ENCODE data around the gene SPDYE16.
"Not testable (repeated sequence)": the region's sequence is repeated elsewhere in the genome, so short reads cannot be mapped to it uniquely, and the experiment has no call there.

SPDYE16 gene, protein sequence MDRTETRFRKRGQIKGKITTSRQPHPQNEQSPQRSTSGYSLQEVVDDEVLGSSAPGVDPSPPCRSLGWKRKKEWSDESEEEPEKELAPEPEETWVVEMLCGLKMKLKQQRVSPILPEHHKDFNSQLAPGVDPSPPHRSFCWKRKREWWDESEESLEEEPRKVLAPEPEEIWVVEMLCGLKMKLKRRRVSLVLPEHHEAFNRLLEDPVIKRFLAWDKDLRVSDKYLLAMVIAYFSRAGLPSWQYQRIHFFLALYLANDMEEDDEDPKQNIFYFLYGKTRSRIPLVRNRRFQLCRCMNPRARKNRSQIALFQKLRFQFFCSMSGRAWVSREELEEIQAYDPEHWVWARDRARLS

DNA sequence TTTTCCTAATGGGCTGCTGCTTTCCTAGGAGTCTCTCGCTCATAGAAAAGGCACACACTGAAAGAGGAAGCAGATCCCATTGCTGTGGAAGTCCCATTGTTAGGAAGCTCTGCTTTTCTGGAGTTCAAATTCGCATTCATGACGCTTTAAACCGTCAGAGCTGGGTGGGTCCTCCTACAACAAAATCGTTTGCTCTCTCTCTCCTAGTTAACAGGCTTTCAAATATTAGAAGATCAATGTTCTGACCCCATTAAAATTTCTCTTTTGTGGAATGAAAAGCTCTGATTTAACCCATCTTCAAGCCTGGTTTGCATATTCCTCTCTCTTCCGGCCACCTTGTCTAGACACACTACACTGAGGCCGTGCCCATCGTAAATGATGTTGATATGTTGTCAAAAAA lies at the start of gene SPDYE16:
Gene SPDYE16, minus strand, starts transcription at position 101 of the 400 bp plus-strand sequence. CDS start 1,838 bp downstream, outside the sequence.
- DNase-seq, result not testable (repeated sequence)

DNA sequence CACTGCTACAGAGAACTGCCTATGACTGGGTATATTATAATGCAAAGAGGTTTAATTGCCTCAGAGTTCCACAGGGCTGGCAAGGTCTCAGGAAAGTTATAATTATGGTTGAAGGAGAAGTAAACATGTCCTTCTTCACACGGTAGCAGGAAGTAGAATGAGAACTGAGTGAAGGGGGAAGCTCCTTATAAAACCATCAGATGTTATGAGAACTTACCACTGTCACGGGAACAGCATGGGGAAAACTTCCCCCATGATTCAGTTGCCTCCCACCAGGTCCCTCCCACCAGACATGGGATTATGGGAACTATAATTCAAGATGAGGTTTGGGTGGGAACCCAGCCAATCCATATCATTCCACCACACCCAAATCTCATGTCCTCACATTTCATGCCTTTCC lies 49.6 kb upstream of the SPDYE16 start:
- DNase-seq, result not testable (repeated sequence)

DNA sequence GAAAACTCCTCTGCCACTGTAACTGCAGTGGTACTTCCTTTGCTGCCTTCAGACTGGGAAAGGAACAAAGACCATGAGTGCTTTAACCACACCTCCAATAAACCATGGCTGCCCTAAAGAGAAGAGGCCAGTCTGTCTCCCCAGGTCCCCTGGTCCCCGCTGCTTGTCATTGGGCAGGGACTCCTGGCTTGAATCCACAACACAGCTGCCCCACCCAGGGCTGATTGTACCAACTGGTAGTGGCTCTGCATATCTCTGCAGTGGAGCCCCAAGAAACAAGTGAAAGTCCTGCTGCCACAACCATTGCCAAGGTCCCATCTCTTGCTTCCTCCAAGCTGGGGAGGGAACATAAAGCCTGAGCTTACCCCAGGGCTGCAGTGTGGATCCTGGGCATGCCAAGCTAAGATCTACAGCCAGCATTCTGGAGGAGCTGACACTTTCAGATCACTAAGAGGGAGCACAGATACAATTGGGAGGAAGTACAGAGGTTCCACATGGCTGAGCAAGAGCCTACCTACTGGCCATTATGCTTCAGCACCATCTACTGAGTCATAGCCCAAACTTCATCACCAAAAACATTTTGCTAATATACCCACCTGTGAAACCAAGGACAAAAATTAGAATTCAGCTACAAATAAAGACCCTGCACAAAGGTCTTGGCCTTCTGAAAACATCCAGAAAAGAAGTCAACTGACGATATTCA lies 48.7 kb upstream of the SPDYE16 start:
- DNase-seq, result not testable (repeated sequence)

DNA sequence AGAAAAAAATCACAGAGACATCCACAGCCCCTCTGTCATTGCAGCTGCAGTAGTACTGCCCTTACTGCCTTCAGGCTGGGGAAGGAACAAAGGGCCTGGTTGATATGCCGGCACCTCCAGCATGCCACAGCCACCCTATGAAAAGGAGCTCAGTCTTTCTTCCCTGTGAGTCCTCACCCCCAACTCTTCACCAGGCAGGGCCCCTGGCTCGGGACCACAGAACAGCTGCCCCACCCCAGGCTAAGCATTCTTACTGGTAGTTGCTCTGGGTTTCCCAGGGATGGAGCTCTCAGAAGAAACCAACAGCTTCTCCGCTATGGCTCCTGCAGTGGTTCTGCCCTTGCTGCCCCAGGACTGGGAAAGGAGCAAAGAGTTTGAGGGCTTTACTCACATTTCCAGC lies 47.9 kb upstream of the SPDYE16 start:
- not testable (repeated sequence) for DNase-seq

DNA sequence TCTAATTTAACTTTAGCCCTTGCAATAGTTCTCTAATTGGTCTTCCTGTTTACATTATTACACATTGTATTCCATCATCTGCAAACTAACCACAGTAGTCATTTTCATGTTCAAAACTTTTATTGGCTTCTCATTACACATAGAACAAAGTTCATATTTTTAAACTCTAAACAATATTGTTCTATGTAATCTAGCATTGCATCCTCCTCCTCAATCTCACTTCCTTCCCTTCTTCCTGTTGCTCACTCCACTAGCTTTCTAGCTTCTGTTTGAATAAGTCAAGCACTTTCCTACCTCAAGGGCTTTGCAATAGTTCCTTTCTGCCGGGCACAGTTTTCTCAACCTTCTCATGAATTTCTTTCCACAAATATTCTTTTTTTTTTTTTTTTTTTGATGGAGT lies 45.5 kb upstream of the SPDYE16 start:
- DNase-seq, result not testable (repeated sequence)

DNA sequence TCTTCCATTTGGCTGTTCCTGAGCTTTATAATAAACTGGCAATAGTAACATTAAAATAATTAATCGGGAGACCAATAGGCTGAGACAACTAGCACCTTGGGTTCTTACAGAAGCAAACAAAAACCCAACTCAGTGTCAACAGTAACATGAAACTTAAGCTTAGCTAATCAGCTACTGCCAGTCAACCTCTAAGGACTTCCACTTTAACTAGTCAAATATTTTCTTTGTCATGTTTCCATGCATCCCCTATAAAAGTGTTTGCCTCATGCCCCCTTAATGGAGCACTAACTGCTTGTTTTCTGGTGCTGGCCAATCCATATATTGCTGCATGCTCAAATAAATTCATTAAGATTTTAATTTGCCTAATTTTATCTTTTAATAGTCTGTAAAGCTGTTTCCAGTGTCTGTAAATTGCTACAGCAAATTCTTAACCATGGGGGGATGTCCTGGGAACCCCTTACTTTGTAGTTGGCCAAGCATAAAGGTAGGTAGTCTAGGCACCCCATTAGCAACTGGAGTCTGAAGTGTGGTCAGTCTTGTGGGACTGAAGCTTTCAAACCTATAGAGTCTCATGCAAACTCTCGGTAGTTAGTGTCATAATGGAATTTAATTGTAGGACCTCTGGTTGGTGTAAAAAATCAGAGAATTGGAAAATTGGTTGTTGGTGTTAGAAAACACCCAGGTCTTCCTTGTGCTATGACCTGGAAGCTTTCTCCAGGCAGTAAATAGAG lies 43.7 kb upstream of the SPDYE16 start:
- DNase-seq, result not testable (repeated sequence)

DNA sequence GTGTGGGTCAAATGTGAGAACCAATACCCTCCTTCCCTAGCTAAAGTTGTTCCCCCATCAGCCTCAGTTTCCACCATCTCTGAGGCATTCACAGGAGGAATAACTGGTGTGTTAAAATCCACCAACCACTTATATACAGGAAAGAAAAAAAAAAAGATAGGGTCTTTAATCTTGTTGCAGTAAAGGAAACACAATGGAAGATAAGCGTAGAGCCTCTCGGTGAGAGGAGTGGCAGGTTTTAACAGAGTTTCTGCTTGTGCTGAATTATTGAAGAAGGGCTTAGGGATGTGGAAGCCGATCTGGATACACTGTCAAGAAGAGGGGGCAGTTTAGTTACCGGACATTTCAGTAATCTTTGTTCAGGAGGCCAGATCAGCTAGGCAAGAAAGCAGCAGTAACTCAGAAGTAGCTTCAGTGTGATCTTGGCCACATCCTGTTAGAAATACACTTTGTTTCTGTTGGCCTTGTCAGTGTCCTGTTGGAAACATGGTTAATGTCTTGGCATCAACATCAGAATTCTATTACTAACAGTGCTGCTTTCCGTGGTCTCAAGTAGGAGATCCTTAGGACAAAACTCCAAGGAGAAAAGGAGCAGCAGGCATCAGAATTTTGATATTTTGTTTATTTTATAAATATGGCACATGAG lies 40.7 kb upstream of the SPDYE16 start:
- not testable (repeated sequence) for DNase-seq

DNA sequence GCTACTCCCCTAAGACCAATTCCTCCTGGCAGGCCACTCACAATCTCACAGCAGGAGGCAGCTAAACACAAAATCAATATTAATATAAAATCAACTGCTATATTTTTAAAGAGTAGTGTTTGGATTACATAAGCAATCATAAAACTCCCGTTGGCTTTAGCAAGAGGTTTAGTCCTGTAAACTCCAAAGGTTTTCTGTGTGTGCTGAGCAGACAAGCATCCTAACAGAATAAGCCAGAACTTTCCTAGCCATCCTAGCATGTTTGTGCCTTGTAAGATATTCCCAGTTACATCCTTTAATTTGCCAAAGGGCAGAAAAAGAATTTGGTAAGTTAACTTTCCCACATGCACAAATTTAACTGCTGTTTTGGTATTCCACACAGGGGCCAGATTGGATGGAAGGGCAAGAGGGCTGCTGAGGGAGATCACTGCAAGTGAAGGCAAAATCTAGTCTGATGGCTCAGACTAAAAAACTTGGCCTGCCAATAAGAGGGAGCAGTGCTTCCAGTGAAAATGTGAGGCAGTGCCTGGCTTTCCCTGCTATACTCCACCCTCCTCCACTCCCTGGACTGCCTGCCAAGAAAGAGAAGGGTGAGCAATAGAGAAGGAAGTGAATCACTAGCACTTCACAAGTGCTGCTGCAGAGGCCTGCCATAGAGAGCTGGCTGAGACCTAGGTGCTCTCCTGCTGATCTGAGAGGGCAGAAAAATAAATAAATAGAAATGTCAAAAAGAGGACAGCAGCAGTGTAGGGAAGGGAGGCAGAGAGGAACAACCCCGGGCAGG lies 39.9 kb upstream of the SPDYE16 start:
- DNase-seq, result not testable (repeated sequence)

DNA sequence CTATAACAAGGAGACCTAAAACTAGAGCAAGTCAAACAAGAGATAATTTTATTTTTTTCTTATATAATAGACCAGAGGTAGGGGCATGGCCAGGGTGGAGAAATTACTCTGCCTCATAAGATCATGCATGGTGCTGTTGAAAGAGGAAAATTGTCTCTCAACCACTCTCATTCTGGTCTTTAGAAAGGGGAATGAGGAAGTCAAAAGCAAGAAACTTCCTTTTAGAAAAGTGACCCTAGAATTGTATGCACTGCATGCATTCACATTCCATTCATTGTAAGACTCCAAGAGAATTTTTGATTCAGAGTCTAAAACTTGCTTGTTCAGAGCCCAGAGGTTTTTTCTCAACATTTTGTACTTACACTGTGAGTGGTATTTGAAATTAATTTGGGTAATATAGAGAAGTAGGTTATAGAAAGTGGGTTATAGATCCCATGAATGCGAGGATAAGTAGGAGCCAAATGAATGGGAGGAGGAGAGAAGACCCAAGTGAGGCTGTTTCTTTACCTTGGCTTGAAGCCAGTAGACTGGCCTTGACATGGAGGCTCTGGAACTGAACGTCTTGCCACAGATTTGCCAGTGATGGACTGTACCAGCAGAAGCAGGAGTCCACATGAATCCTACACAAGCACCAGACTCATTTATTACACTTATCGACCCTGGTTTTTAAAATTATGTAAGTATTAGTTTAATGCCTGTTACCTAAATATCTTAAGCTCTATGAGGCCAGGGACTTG lies 33.0 kb upstream of the SPDYE16 start:
- DNase-seq, result not testable (repeated sequence)

DNA sequence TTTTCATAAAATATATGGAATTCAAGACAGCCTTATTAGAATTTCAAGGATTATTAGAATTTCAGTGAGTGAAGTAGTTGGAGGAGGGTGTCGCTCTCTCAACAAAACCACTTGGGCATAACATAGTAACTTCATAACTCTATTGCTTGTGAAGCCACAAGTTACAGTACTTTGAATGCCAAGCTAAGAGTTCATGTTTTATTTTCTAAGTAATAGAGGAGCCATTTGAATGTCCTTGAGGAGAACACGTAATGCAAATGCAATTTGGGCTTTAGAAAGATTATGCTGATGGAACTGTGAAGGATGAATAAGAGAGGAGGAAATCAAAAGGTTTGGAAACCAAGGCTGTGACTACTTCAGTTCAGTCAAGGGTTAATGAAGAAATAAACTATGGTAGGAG lies 32.3 kb upstream of the SPDYE16 start:
- DNase-seq, result not testable (repeated sequence)

DNA sequence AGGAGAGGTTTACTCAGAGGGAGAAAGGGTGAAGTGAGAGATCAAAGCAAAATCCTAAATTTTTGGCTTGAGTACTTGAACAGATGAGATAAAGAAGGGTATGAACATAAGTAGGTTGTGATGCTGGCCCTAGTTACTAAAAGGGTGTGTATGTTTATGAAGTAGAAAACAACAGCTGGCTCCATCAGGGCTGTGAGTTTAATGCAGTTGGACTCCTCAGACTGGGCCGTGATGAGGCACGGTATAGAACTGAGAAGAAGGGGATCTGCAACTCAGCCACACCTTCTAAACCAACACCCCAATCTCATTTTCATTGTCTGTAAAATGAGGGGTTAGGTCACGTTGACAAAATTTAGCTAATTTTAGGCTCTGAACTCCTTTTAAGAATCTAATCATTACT lies 29.2 kb upstream of the SPDYE16 start:
- not testable (repeated sequence) for DNase-seq

DNA sequence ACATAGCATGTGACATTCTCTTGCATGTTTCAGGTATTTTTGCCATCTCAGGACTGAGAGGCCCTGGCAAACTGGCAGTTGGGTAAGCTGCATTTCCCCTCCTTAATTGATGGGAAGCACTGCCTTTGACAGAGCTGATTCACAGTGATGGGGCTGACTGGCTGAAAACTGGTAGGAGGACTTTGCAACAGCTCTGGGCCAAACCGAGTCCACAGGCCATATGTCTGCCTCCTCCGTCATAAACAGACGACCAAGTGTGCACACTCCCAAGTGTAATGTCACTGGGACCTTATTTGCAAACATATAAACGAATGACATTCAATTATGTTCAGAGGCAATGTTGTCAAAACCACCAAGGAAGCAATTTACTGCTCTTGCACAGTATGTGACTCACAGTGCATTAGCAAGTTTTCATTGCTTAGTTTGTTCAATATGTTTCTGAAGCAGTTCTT lies 27.3 kb upstream of the SPDYE16 start:
- DNase-seq, result not testable (repeated sequence)

DNA sequence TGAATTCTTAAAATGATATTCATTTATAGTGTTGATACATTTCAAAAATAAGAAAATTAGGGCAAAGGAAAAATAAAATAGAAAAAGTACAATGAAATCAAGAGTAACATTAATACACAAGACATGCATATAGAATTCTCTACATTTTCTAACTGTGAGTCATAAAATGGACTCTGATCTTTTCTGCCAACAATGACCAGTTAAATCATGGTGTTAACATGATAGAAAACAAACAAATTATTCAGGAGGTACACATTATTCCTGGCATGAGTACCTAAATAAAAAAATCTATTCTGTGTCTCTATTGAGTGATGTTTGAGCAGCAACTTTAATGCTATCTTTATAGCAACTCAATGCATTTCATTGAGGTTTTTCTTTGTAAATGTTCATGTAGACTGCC lies 25.6 kb upstream of the SPDYE16 start:
- DNase-seq, result not testable (repeated sequence)

DNA sequence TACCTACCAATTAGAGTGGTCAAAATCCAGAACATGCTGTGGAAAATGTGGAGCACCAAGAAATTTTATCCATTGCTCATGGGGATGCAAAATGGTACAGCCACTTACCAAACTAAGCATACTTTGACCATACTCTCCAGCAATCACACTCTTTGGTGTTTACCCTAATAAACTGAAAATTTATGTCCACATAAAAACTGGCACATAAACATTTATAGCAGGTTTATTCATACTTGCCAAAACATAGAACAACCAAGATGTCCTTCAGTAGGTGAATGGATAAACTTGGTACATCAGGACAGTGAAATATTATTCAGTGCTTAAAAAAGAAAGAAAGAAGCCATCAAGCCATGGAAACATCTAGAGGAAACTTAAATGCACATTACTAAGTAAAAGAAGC lies 24.7 kb upstream of the SPDYE16 start:
- not testable (repeated sequence) for DNase-seq

DNA sequence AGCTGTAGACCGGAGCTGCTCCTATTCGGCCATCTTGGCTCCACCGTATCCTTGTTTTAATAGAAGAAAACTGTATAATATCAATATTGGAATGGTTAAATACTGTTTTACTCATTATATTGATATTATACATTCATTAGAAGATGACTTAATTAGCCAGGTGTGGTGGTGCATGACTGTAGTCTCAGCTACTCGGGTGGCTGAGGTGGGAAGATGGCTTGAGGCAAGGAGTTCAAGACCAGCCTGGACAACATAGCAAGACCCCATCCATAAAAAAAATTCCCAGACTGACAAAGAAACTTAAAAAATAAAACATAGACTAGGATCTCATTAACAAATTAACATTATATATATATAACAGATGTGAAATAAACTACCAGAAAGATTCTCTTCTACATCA lies 24.2 kb upstream of the SPDYE16 start:
- not testable (repeated sequence) for DNase-seq

DNA sequence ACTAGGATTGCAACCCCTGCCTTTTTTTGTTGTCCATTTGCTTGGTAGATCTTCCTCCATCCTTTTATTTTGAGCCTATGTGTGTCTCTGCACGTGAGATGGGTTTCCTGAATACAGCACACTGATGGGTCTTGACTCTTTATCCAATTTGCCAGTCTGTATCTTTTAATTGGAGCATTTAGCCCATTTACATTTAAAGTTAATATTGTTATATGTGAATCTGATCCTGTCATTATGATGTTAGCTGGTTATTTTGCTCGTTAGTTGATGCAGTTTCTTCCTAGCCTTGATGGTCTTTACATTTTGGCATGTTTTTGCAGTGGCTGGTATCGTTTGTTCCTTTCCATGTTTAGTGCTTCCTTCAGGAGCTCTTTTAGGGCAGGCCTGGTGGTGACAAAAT lies 21.9 kb upstream of the SPDYE16 start:
- DNase-seq, result not testable (repeated sequence)

DNA sequence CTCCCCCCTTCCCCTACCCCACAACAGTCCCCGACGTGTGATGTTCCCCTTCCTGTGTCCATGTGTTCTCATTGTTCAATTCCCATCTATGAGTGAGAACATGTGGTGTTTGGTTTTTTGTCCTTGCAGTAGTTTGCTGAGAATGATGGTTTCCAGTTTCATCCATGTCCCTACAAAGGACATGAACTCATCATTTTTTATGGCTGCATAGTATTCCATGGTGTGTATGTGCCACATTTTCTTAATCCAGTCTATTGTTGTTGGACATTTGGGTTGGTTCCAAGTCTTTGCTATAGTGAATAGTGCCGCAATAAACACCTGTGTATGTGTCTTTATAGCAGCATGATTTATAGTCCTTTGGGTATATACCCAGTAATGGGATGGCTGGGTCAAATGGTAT lies 18.2 kb upstream of the SPDYE16 start:
- not testable (repeated sequence) for DNase-seq

DNA sequence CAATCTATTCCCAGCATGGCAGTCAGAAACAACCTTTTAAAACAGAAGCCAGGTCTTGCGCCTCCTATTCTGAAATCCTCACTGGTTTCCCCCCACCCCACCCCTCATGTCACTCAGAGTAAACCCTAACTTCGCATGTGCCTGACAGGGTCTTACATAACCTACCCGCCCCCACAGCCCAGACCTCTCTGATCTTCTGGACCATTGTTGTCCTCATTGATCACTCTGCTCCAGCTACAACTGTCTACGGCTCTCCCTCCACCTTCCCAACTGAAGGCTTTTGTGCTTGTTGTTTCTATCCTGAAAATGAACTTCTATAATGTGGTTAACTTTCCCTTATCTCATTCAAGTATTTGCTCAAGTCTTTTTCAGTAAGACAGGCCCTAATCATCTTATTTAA lies 17.1 kb upstream of the SPDYE16 start:
- DNase-seq, result not testable (repeated sequence)

DNA sequence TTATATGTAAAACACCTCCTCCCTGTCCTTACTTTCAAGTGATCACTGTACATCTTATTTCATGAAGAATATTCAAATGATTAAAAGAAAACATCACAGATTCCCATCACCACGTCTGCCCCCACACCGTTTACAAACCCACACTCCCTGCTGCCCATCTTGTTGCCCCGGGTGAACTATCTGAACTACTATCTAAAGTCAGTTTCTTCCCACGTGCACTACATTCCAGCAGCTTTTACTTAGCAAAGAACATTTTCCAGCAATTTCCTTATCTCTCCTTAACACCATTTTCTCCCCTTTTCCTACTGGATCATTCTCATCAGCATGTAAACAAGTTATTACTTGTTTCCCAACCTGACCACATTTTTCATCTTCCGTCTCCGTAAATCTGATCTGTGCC lies 16.6 kb upstream of the SPDYE16 start:
- not testable (repeated sequence) for DNase-seq

DNA sequence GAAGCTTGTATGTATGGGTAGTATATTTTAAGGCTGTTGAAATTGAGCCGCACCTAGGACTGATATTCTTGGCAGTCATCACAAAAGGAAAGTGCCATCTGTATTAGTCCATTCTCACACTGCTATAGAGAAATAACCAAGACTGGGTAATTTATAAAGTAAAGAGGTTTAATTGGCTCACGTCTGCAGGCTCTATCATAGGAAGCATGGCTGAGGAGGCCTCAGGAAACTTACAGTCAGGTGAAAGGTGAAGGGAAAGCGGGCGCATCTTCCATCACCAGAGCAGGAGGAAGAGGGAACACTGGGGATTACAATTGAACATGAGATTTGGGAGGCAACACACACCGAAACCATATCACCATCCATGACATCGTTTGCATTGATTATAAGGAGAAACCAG lies 8.9 kb upstream of the SPDYE16 start:
- not testable (repeated sequence) for DNase-seq

DNA sequence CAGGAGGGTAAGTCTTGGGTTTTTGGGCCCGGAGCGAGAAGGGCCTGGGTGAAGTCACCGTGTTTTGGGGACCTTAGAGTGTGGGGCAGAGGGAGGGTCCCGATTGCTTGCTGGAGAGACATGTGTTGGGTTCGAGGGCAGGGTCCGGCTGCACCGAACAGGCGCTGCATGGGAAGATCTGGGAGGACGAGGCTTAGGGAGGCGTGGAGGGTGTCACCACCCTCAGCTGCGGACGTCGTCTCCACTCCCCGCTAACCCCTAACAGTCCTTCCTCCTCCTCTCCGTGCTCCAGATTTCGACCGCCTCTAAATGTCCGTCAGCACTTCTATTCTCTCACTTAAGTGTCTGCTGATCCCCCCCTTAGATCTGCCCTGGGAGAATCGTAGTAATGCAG lies 6.8 kb upstream of the SPDYE16 start:
- DNase-seq, result not testable (repeated sequence)
